GM06990 (cell line): ENCODE results near the gene FAM110A.
A peak's percentile ranks its signal among the peaks of the same experiment; 100 is the strongest.

Source experiments
- DNase-seq: peaks from one replicate; pipeline ENCODE4 v3.0.0-alpha.2; 2011; ENCODE audit not compliant: insufficient read length; ENCODE audit errors: extremely low read depth
- H3K27me3 ChIP-seq: replicated peaks from 2 replicates; pipeline ENCODE4 v1.6.0; 2011; ENCODE audit warnings: low read length; ENCODE audit not compliant: control insufficient read depth, insufficient read depth
- H3K36me3 ChIP-seq: 2 replicates; pipeline ENCODE4 v1.5.1; 2011; ENCODE audit warnings: low read length; ENCODE audit not compliant: control insufficient read depth, insufficient read depth
- H3K4me3 ChIP-seq: replicated peaks from 2 replicates; pipeline ENCODE4 v1.5.1; 2011; ENCODE audit warnings: low read depth, mild to moderate bottlenecking, control low read depth, low read length
- TF ChIP-seq, protein P1 (sequence below): IDR thresholded peaks from 2 replicates; pipeline ENCODE4 v1.5.1; 2011; ENCODE audit warnings: low read length, control low read depth, mild to moderate bottlenecking, inconsistent platforms; ENCODE audit not compliant: insufficient read depth, poor library complexity, severe bottlenecking

FAM110A gene

GRCh38 chr20:839626-840025 lies 6.1 kb downstream of the FAM110A start:
- H3K27me3 ChIP-seq: no peaks in the 10 kb centered on the region
- TF ChIP-seq, protein P1, sequence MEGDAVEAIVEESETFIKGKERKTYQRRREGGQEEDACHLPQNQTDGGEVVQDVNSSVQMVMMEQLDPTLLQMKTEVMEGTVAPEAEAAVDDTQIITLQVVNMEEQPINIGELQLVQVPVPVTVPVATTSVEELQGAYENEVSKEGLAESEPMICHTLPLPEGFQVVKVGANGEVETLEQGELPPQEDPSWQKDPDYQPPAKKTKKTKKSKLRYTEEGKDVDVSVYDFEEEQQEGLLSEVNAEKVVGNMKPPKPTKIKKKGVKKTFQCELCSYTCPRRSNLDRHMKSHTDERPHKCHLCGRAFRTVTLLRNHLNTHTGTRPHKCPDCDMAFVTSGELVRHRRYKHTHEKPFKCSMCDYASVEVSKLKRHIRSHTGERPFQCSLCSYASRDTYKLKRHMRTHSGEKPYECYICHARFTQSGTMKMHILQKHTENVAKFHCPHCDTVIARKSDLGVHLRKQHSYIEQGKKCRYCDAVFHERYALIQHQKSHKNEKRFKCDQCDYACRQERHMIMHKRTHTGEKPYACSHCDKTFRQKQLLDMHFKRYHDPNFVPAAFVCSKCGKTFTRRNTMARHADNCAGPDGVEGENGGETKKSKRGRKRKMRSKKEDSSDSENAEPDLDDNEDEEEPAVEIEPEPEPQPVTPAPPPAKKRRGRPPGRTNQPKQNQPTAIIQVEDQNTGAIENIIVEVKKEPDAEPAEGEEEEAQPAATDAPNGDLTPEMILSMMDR: no peak
- no peaks in the 10 kb centered on the region for H3K36me3 ChIP-seq

GRCh38 chr20:840503-840857 lies 7.0 kb downstream of the FAM110A start:
- DNase-seq: no peak
- H3K4me3 ChIP-seq: no peak overlapping the region
- TF ChIP-seq, protein P1: no peak
- no peaks in the 10 kb centered on the region; the same call in 1 of the 2 replicates for H3K36me3 ChIP-seq
- no peaks in the 10 kb centered on the region for H3K27me3 ChIP-seq

More at GRCh38 chr20:839626-840025, 6.1 kb downstream of the FAM110A start:
- H3K4me3 ChIP-seq: no peak overlapping the region
- DNase-seq: no peak

DNA sequence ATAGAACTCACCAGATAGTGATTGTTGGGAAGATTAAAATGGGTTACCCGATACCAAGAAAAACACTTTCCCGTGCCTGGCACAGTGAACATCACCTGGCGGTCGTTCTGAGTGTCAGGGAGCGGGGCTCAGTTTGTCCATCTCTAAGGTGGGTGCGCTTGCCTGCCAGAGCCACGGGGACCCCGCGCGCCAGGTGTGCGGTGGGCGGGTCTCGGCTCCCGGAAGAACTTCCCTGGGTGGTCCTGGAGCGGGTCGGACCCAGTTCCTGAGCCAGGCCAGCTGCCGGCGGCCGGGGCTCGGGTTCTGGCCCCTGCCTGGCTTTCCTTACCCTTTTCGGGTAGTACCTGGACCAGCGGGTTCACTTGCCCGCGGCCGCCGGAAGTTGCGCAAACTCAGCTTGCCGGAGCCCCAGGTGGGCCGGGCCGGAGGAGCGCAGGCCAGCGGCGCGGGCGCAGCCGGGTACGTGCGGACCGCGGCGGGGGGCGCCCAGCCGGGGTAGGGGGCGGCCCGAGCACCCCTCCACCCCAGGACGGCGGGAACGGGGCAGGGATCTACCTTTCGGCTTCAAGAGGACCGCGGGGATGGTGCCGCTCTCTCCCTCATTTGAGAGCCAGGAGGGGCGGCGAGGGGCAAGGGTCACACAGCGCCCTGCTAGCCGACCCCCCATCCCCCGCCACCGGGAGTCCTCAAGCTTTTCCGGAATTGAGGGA lies 7.5 kb downstream of the FAM110A start:
- peaks cover 3% of the 10 kb centered on the region for H3K36me3 ChIP-seq
- no peaks in the 10 kb centered on the region for H3K27me3 ChIP-seq
- H3K4me3 ChIP-seq: peak overlapping the region; percentile 54
- DNase-seq: no peak
- TF ChIP-seq, protein P1: no peak

DNA sequence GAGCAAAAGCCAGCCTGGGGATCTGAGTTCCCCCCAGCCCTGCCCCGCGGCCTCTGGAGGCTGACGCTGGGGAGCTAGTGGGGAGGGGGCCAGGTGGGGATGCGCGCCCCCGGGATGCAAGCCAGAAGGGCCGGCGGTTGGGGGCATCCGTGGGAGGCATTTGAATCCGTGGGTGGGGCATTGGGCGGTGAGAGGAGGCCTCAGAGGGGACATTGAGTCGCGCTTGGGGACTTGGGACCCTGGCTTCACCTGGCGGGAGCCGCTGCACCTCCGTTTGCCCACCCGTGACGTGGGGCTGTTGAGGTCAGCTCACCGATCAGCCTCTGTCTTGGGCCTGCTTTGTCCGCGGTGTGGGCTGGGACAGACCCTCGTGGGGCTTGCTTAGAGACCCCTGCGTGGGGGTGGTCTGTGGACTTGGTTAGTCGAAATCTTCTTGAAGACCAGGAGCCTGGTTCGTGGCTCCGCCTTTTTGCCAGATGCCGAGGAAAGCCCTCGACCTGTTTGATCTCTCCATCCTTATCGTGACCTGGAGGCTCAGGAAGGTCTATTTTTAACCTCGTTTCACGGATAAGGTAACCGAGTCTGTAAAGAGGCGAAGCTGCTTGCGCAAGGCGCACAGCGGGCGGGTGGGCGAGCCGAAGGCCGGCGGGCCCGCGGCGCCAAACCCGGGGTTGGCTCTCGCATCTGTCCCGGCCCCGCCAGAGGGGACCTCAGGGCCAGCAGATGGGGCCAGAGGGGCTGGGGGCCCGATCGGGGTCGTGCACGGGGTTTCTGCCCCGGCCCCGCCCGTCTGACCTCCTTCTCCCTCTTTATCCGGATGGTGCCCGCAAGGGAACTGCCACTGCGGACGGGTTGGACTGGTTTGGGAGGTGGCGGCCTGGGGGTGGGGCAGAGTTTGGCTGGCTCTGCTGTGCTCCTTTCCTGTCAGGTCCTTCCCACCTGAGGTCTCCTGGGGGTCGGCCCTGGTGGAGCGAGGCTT lies 8.3 kb downstream of the FAM110A start:
- H3K36me3 ChIP-seq: peaks cover 3% of the 10 kb centered on the region
- no peak for DNase-seq
- TF ChIP-seq, protein P1: no peak
- peak overlapping the region; percentile 54 for H3K4me3 ChIP-seq
- H3K27me3 ChIP-seq: no peaks in the 10 kb centered on the region

GRCh38 chr20:842547-842940 lies 9.0 kb downstream of the FAM110A start:
- no peak for DNase-seq
- Histone ChIP-seq H3K27me3 (no peaks in the 10 kb centered on the region), H3K4me3 (no peak overlapping the region), H3K36me3 (peaks cover 3% of the 10 kb centered on the region)
- TF ChIP-seq, protein P1: no peak
